ENCODE data around the gene SLC12A8. TPM values are rescaled to one million over a fixed set of nuclear protein-coding genes. Genes with fewer than 3 reads are reported as not detected.

The SLC12A8 gene
- total RNA-seq, 2 experiments from 2014 or later = 1.1 to 1.6 TPM

DNA sequence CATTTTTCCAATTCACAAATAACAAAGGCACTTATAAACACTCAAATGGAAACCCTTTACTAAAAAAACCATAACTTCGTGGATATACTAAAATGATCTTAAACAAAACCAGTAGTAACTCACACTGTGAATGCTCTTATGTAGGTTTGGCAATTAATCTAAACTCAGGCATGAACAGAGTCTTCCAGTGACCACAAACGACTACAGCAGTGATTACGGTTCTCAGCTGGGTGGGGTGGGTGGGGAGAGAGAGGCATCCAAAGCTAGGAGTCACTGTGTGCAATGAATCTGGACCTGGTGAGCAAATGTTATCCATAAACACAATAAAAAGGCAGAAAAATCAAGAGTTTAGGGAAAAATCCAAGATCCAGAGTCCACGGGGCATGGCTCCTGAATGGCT is 21.3 kb downstream of the SLC12A8 start:
- POLR2A ChIA-PET = no interaction called here
- TF ChIP-seq, protein P1, sequence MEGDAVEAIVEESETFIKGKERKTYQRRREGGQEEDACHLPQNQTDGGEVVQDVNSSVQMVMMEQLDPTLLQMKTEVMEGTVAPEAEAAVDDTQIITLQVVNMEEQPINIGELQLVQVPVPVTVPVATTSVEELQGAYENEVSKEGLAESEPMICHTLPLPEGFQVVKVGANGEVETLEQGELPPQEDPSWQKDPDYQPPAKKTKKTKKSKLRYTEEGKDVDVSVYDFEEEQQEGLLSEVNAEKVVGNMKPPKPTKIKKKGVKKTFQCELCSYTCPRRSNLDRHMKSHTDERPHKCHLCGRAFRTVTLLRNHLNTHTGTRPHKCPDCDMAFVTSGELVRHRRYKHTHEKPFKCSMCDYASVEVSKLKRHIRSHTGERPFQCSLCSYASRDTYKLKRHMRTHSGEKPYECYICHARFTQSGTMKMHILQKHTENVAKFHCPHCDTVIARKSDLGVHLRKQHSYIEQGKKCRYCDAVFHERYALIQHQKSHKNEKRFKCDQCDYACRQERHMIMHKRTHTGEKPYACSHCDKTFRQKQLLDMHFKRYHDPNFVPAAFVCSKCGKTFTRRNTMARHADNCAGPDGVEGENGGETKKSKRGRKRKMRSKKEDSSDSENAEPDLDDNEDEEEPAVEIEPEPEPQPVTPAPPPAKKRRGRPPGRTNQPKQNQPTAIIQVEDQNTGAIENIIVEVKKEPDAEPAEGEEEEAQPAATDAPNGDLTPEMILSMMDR (IDR thresholded peaks at IDR 0.05) = no peak
- Mint-ChIP-seq H3K4me1 (ENCODE audit: low read depth) (peaks cover under 1% of the 10 kb centered on the region), H3K36me3 (ENCODE audit: low read depth) (no peaks in the 10 kb centered on the region), H3K9me3 (no peaks in the 10 kb centered on the region), H3K27me3 (peaks cover 2% of the 10 kb centered on the region), H3K4me3 (no peak overlapping the region), H3K27ac (no peak overlapping the region)
- CTCF ChIA-PET = interaction anchor here (0.6 to 1.2 kb wide), 2 partner anchors 11 to 199 kb away, joined by 3 read pairs; no protein-coding TSS in a partner anchor
- intact Hi-C loops (cut with micrococcal nuclease) = no loop called here
- no peak for DNase-seq
- no peak for ATAC-seq

DNA sequence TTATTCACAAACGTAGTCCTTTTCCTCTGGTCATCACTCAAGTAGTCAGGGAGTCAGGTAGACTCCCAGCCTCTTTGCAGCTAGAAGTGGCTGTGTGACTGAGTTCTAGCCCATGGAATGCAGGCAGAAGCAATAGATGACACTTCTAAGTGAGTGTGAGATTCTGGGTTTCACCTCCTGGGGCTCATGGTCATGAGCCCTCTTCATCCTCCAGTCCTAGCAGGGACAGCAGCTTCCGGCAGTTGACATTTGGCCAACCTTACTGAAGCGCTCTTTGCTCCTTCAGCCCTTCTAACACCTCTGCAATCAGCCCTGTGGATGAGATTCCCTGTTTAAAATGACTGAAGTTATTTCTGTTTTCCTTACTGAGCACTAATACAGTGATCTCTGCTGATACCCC is 21.8 kb downstream of the SLC12A8 start:
- CTCF ChIA-PET = interaction anchor here (1.2 kb wide), 1 partner anchor 11 kb away, joined by 3 read pairs; no protein-coding TSS in a partner anchor
- Mint-ChIP-seq H3K4me1 (ENCODE audit: low read depth) (peaks cover 2% of the 10 kb centered on the region), H3K36me3 (ENCODE audit: low read depth) (no peaks in the 10 kb centered on the region), H3K4me3 (no peak overlapping the region), H3K27ac (no peak overlapping the region), H3K9me3 (no peaks in the 10 kb centered on the region), H3K27me3 (peaks cover 2% of the 10 kb centered on the region)
- intact Hi-C loops (cut with micrococcal nuclease) = no loop called here
- POLR2A ChIA-PET = no interaction called here
- ATAC-seq (no peak), DNase-seq (no peak)
- TF ChIP-seq, protein P1 (IDR thresholded peaks at IDR 0.05) = no peak

DNA sequence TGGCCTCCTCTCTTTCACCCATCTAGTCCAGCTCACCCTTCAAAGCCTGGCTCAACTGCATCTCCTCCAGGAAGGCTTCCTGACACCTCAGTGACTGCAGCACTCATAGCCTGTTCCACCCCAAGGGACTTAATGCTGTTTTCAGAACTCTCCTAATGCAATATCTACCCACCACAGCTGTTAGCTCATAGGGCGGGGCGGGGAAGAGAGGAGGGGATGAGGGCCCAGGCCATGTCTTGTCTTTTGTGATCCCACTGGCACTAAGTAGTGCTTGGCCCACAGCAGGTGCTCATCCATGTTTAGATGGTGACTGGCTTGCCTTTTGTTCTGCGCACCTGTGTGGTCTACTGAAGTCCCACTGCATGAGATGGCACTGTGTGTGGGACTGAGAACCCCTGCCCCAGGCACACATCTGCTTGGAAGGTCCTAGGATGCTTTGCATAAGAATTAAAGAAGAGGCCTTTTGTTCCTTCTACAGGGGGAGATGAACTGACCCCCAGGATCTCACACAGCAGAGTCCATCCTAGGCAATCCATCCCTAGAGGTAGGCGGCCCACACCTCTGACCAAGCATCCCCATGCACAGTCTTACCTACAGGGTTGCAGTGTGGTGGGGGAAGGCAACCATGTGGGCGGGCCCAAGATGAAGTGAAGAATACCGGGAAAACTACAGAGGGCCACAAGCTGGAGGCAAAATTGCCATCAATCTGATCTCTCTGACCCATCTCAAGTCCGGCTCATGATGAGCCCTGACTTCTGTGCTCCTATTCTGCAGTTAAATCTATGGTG is 23.0 kb downstream of the SLC12A8 start:
- TF ChIP-seq, protein P1 (IDR thresholded peaks at IDR 0.05) = no peak
- ATAC-seq (no peak), DNase-seq (no peak)
- Mint-ChIP-seq H3K36me3 (ENCODE audit: low read depth) (no peaks in the 10 kb centered on the region), H3K27me3 (peaks cover 2% of the 10 kb centered on the region), H3K4me1 (ENCODE audit: low read depth) (peaks cover 2% of the 10 kb centered on the region), H3K27ac (no peak overlapping the region), H3K9me3 (no peaks in the 10 kb centered on the region), H3K4me3 (no peak overlapping the region)
- POLR2A ChIA-PET = no interaction called here
- CTCF ChIA-PET = interaction anchor here (1.5 kb wide), 1 partner anchor 12 kb away, joined by 3 read pairs; no protein-coding TSS in a partner anchor
- intact Hi-C loops (cut with micrococcal nuclease) = no loop called here

DNA sequence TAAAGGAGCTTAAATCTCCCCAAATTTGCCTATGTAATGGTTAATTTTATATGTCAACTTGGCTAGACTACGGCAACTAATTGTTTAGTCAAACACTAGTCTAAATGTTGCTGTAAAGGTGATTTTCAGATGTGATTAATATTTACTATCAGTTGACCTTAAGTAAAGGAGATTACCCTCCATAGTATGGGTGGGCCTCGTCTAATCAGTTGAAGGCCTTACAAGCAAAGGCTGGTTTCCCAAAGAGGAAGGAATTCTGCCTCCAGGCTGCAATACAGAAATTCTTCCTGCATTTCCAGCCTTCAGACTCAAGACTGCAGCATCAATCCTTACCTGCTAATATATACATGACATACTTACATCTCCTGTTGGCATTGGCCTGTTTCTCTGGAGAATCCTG is 23.6 kb downstream of the SLC12A8 start:
- DNase-seq = no peak
- H3K27me3 Mint-ChIP-seq = peaks cover 2% of the 10 kb centered on the region
- no peaks in the 10 kb centered on the region for H3K36me3 Mint-ChIP-seq (ENCODE audit: low read depth)
- H3K4me1 Mint-ChIP-seq (ENCODE audit: low read depth) = peaks cover 2% of the 10 kb centered on the region
- TF ChIP-seq, protein P1 (IDR thresholded peaks at IDR 0.05) = no peak
- ChIA-PET CTCF (interaction anchor here (1.5 kb wide), 1 partner anchor 13 kb away, joined by 3 read pairs; no protein-coding TSS in a partner anchor), POLR2A (no interaction called here)
- H3K4me3 Mint-ChIP-seq = no peak overlapping the region
- no peak overlapping the region for H3K27ac Mint-ChIP-seq
- intact Hi-C loops (cut with micrococcal nuclease) = no loop called here
- H3K9me3 Mint-ChIP-seq = no peaks in the 10 kb centered on the region
- ATAC-seq = no peak

DNA sequence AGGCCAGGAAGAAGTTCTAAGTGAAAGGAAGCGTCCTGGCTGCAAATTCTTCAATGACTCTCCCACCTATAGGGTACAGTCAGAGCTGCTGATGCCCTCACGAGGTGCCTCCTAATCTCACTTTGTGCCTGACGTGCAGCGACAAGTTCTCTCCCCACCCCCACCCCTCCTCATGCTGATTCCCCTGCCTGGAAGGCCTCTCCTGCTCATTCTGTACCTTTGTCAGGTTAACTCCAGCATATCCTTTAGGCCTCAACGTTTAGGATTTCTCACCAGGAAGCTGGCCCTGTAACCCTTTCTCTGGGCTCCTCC is 25.0 kb downstream of the SLC12A8 start:
- Mint-ChIP-seq H3K4me3 (no peak overlapping the region), H3K27me3 (no peaks in the 10 kb centered on the region), H3K36me3 (ENCODE audit: low read depth) (no peaks in the 10 kb centered on the region), H3K4me1 (ENCODE audit: low read depth) (peaks cover 2% of the 10 kb centered on the region), H3K27ac (no peak overlapping the region), H3K9me3 (no peaks in the 10 kb centered on the region)
- ATAC-seq (no peak), DNase-seq (no peak)
- TF ChIP-seq, protein P1 (IDR thresholded peaks at IDR 0.05) = no peak
- CTCF ChIA-PET = no interaction called here
- intact Hi-C loops (cut with micrococcal nuclease) = no loop called here
- POLR2A ChIA-PET = no interaction called here
